SK-N-SH treated with all-trans-retinoic acid at 6 μM for 48 hours (cell line): Measurements from ENCODE around the gene LIN28B.
"Not testable (repeated sequence)": the region's sequence is repeated elsewhere in the genome, so short reads cannot be mapped to it uniquely, and the experiment has no call there.

ENCODE experiments used
- ATAC-seq: fragments of 200-7000 bp; cut with Tn5 transposase; 3 replicates; pipeline ENCODE4 v1.9.1; 2020; ENCODE audit warnings: mild to moderate bottlenecking, moderate library complexity
- ARNTL ChIP-seq: fragments of 450-650 bp; formaldehyde crosslinking; IDR thresholded peaks from 2 replicates; pipeline ENCODE4 v1.5.0; 2020; ENCODE audit warnings: low read depth, mild to moderate bottlenecking, moderate library complexity, borderline replicate concordance
- CREB5 ChIP-seq: fragments of 250-450 bp; sonication (Bioruptor Pico); IDR thresholded peaks from 2 replicates; pipeline ENCODE4 v1.5.1; 2020; ENCODE audit warnings: low read depth, mild to moderate bottlenecking, moderate library complexity
- CSDC2 ChIP-seq: fragments of 250-450 bp; sonication (Bioruptor Pico); IDR thresholded peaks from 2 replicates; pipeline ENCODE4 v1.5.0; 2020; ENCODE audit warnings: mild to moderate bottlenecking, moderate library complexity
- CSRNP3 ChIP-seq: fragments of 250-450 bp; sonication (Bioruptor Pico); IDR thresholded peaks from 2 replicates; pipeline ENCODE4 v1.5.1; 2021; ENCODE audit warnings: mild to moderate bottlenecking, moderate library complexity
- ESRRG ChIP-seq: fragments of 250-450 bp; sonication (Bioruptor Pico); IDR thresholded peaks from 2 replicates; pipeline ENCODE4 v1.6.1; 2021; ENCODE audit warnings: mild to moderate bottlenecking
- GLIS3 ChIP-seq: fragments of 250-450 bp; sonication (Bioruptor Pico); IDR thresholded peaks from 2 replicates; pipeline ENCODE4 v1.5.0; 2020; ENCODE audit warnings: mild to moderate bottlenecking, moderate library complexity
- ISL1 ChIP-seq: fragments of 250-450 bp; sonication (Bioruptor Pico); IDR thresholded peaks from 2 replicates; pipeline ENCODE4 v2.1.2; 2022; ENCODE audit warnings: mild to moderate bottlenecking, moderate library complexity
- OSR1 ChIP-seq: fragments of 250-450 bp; sonication (Bioruptor Pico); IDR thresholded peaks from 2 replicates; pipeline ENCODE4 v1.8.0; 2022; ENCODE audit warnings: moderate library complexity, mild to moderate bottlenecking, inconsistent platforms
- PPARA ChIP-seq: fragments of 250-450 bp; sonication (Bioruptor Pico); IDR thresholded peaks from 2 replicates; pipeline ENCODE4 v1.5.0; 2020; ENCODE audit warnings: mild to moderate bottlenecking, borderline replicate concordance
- RARB ChIP-seq: fragments of 250-450 bp; sonication (Bioruptor Pico); IDR thresholded peaks from 2 replicates; pipeline ENCODE4 v1.8.0; 2021; ENCODE audit warnings: mild to moderate bottlenecking, moderate library complexity
- SNAI2 ChIP-seq: fragments of 250-450 bp; sonication (Bioruptor Pico); IDR thresholded peaks from 2 replicates; pipeline ENCODE4 v1.5.0; 2020; ENCODE audit warnings: mild to moderate bottlenecking, moderate library complexity
- TCF4 ChIP-seq: fragments of 250-450 bp; sonication (Bioruptor Pico); IDR thresholded peaks from 2 replicates; pipeline ENCODE4 v1.8.0; 2021; ENCODE audit warnings: mild to moderate bottlenecking, moderate library complexity, borderline replicate concordance
- TOX ChIP-seq: fragments of 250-450 bp; sonication (Bioruptor Pico); IDR thresholded peaks from 2 replicates; pipeline ENCODE4 v1.8.0; 2021; ENCODE audit warnings: mild to moderate bottlenecking, moderate library complexity, borderline replicate concordance
- TSHZ2 ChIP-seq: fragments of 250-450 bp; sonication (Bioruptor Pico); IDR thresholded peaks from 2 replicates; pipeline ENCODE4 v1.5.0; 2020; ENCODE audit warnings: mild to moderate bottlenecking, moderate library complexity
- ZC3H10 ChIP-seq: fragments of 250-450 bp; sonication (Bioruptor Pico); IDR thresholded peaks from 2 replicates; pipeline ENCODE4 v1.5.1; 2021; ENCODE audit warnings: mild to moderate bottlenecking, moderate library complexity
- ZFP3 ChIP-seq: fragments of 250-450 bp; sonication (Bioruptor Pico); IDR thresholded peaks from 2 replicates; pipeline ENCODE4 v1.5.0; 2020; ENCODE audit warnings: mild to moderate bottlenecking, moderate library complexity
- ZFP30 ChIP-seq: fragments of 450-650 bp; formaldehyde crosslinking; IDR thresholded peaks from 2 replicates; pipeline ENCODE4 v1.5.0; 2022; ENCODE audit warnings: mild to moderate bottlenecking, moderate library complexity
- ZNF565 ChIP-seq: fragments of 450-650 bp; formaldehyde crosslinking; conservative IDR thresholded peaks from 2 replicates; pipeline ENCODE4 v1.5.0; 2020; ENCODE audit warnings: low read depth, mild to moderate bottlenecking, moderate library complexity
- ZNF70 ChIP-seq: fragments of 450-650 bp; formaldehyde crosslinking; IDR thresholded peaks from 2 replicates; pipeline ENCODE4 v1.5.0; 2020; ENCODE audit warnings: mild to moderate bottlenecking, moderate library complexity
- ZNF8 ChIP-seq: fragments of 450-650 bp; formaldehyde crosslinking; IDR thresholded peaks from 2 replicates; pipeline ENCODE4 v1.5.0; 2020; ENCODE audit warnings: mild to moderate bottlenecking, moderate library complexity

LIN28B gene

GRCh38 chr6:105077596-105078385 lies 120.9 kb downstream of the LIN28B start:
- TF ChIP-seq ARNTL (CRISPR knock-in tag) (no peak), CREB5 (no peak), OSR1 (CRISPR knock-in tag) (no peak), ZNF70 (CRISPR knock-in tag) (no peak), ZFP30 (CRISPR knock-in tag) (no peak)
- TF ChIP-seq, all 23 proteins: peak for 0

DNA sequence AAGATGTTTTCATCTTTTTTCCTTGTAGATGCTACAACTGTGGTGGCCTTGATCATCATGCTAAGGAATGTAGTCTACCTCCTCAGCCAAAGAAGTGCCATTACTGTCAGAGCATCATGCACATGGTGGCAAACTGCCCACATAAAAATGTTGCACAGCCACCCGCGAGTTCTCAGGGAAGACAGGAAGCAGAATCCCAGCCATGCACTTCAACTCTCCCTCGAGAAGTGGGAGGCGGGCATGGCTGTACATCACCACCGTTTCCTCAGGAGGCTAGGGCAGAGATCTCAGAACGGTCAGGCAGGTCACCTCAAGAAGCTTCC lies 121.4 kb downstream of the LIN28B start:
- TF ChIP-seq TSHZ2 (CRISPR knock-in tag): no peak
- TF ChIP-seq ZFP30 (CRISPR knock-in tag): no peak
- no peak for TF ChIP-seq TOX (CRISPR knock-in tag)
- TF ChIP-seq RARB (CRISPR knock-in tag): no peak
- TF ChIP-seq SNAI2 (CRISPR knock-in tag): no peak
- TF ChIP-seq ISL1: no peak
- TF ChIP-seq TCF4 (CRISPR knock-in tag): no peak
- no peak for TF ChIP-seq ZNF70 (CRISPR knock-in tag)
- no peak for TF ChIP-seq ZFP3 (CRISPR knock-in tag)
- TF ChIP-seq GLIS3: no peak
- TF ChIP-seq ZC3H10 (CRISPR knock-in tag): no peak

More at GRCh38 chr6:105077596-105078385, 120.9 kb downstream of the LIN28B start:
- ATAC-seq: peak; percentile 86

GRCh38 chr6:105080279-105080678 lies 123.4 kb downstream of the LIN28B start:
- TF ChIP-seq TSHZ2 (CRISPR knock-in tag) (no peak), ZC3H10 (CRISPR knock-in tag) (no peak), OSR1 (CRISPR knock-in tag) (no peak), PPARA (CRISPR knock-in tag) (no peak)
- ATAC-seq: no peak

More for the DNA sequence above, 121.4 kb downstream of the LIN28B start:
- peak; percentile 50 for ATAC-seq

GRCh38 chr6:105081662-105082061 lies 124.8 kb downstream of the LIN28B start:
- not testable (repeated sequence) for ATAC-seq

- TF ChIP-seq ESRRG (CRISPR knock-in tag) (no peak), CSDC2 (CRISPR knock-in tag) (no peak), PPARA (CRISPR knock-in tag) (no peak), ZC3H10 (CRISPR knock-in tag) (no peak), SNAI2 (CRISPR knock-in tag) (no peak), OSR1 (CRISPR knock-in tag) (no peak), GLIS3 (no peak), ZNF8 (CRISPR knock-in tag) (no peak), ISL1 (no peak), ARNTL (CRISPR knock-in tag) (no peak), CSRNP3 (CRISPR knock-in tag) (no peak), CREB5 (no peak), RARB (CRISPR knock-in tag) (no peak), ZNF70 (CRISPR knock-in tag) (no peak), ZNF565 (no peak)
- TF ChIP-seq, all 23 proteins: peak for 0
- ATAC-seq: peak; percentile 85
Observed at GRCh38 chr6:105087571-105088211, 130.8 kb downstream of the LIN28B start.
